ENCODE data around the gene PLEKHA7.

DNA sequence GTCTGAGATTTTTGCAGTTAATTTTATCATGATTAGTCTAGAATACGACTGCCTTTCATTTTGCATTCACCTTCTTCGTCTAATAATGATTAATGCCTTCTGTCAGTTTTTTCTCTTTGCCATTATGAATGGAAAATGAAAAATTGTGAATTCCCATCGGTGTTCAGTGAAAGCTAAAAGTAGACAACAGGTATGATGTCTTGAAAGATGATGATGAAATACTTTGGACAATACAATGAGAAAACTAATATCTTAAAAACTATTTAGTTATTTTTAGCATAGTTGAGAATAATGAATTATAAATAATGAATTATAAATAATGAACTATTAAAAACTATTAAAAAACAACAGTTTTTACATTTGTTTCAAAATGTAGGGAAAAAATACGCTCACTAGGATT lies 270.7 kb downstream of the PLEKHA7 start:
- TF ChIP-seq, protein P1, sequence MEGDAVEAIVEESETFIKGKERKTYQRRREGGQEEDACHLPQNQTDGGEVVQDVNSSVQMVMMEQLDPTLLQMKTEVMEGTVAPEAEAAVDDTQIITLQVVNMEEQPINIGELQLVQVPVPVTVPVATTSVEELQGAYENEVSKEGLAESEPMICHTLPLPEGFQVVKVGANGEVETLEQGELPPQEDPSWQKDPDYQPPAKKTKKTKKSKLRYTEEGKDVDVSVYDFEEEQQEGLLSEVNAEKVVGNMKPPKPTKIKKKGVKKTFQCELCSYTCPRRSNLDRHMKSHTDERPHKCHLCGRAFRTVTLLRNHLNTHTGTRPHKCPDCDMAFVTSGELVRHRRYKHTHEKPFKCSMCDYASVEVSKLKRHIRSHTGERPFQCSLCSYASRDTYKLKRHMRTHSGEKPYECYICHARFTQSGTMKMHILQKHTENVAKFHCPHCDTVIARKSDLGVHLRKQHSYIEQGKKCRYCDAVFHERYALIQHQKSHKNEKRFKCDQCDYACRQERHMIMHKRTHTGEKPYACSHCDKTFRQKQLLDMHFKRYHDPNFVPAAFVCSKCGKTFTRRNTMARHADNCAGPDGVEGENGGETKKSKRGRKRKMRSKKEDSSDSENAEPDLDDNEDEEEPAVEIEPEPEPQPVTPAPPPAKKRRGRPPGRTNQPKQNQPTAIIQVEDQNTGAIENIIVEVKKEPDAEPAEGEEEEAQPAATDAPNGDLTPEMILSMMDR (IDR thresholded peaks at IDR 0.05 in 4 of 5, conservative IDR thresholded peaks at IDR 0.05 in 1 of 5), result no peak
- no peak for TF ChIP-seq POLR2A (IDR thresholded peaks at IDR 0.05)
